PC-3 (cell line): ENCODE measurements around the gene FAM187B. TPM values are rescaled to one million over a fixed set of nuclear protein-coding genes. Genes with fewer than 3 reads are reported as not detected.

Source experiments
- ATAC-seq: fragments of 200-7000 bp; cut with Tn5 transposase; 2 replicates; pipeline ENCODE4 v1.9.1; 2020; ENCODE audit warnings: mild to moderate bottlenecking, moderate library complexity
- BruUV-seq: library from RNA; stranded (reverse); fragments of 400-500 nt; replicated peaks from 2 replicates; lab custom pipeline; 2021; lab: Mats Ljungman, UMichigan
- CTCF ChIA-PET: fragments of 300-600 bp; sonication (Branson Sonifier 250); formaldehyde crosslinking; loops from one replicate; lab custom pipeline; 2022; ENCODE audit warnings: antibody characterized with exemption; lab: Charles Lee
- POLR2A ChIA-PET: fragments of 300-600 bp; sonication (Branson Sonifier 250); formaldehyde crosslinking; loops from one replicate; lab custom pipeline; 2022; ENCODE audit warnings: antibody characterized with exemption; ENCODE audit not compliant: unreplicated experiment; lab: Charles Lee
- DNase-seq: peaks from one replicate; pipeline ENCODE4 v3.0.0-alpha.2; 2015
- H2AFZ ChIP-seq: fragments of 300-600 bp; sonication (generic); 2 replicates; pipeline ENCODE4 v1.6.0; 2016; ENCODE audit warnings: antibody characterized with exemption, low read length
- H3F3A ChIP-seq: fragments of 300-600 bp; sonication (generic); one replicate; pipeline ENCODE4 v1.6.0; 2017; ENCODE audit warnings: antibody characterized with exemption, low read length, control low read depth, mild to moderate bottlenecking; ENCODE audit not compliant: unreplicated experiment
- H3K27ac ChIP-seq: fragments of 300-600 bp; sonication (generic); 2 replicates; pipeline ENCODE4 v1.5.1; 2016; ENCODE audit warnings: mild to moderate bottlenecking, low read length
- H3K27me3 ChIP-seq: fragments of 300-600 bp; sonication (generic); 2 replicates; pipeline ENCODE4 v1.6.1; 2016; ENCODE audit warnings: low read length, mixed read lengths
- H3K36me3 ChIP-seq: fragments of 300-600 bp; sonication (generic); 2 replicates; pipeline ENCODE4 v1.6.1; 2016; ENCODE audit warnings: low read depth, mixed run types, low read length, mixed read lengths
- H3K4me1 ChIP-seq: fragments of 300-600 bp; sonication (generic); 2 replicates; pipeline ENCODE4 v1.5.1; 2016; ENCODE audit warnings: low read length; ENCODE audit not compliant: insufficient read depth
- H3K4me2 ChIP-seq: fragments of 300-600 bp; sonication (generic); 2 replicates; pipeline ENCODE4 v1.6.0; 2016; ENCODE audit warnings: low read length
- H3K4me3 ChIP-seq: fragments of 300-600 bp; sonication (generic); 2 replicates; pipeline ENCODE4 v1.5.1; 2016; ENCODE audit warnings: mild to moderate bottlenecking, low read length, mixed read lengths
- H3K79me2 ChIP-seq: fragments of 300-600 bp; sonication (generic); 2 replicates; pipeline ENCODE4 v1.6.1; 2017; ENCODE audit warnings: low read length, mixed read lengths
- H3K9ac ChIP-seq: fragments of 300-600 bp; sonication (generic); 2 replicates; pipeline ENCODE4 v1.6.0; 2016; ENCODE audit warnings: mild to moderate bottlenecking, low read length
- H3K9me2 ChIP-seq: fragments of 300-600 bp; sonication (generic); replicated peaks from 2 replicates; pipeline ENCODE4 v1.6.1; 2016; ENCODE audit warnings: mixed run types, low read length, mixed read lengths
- H3K9me3 ChIP-seq: fragments of 300-600 bp; sonication (generic); 2 replicates; pipeline ENCODE4 v1.6.1; 2016; ENCODE audit warnings: low read length, mixed read lengths
- H4K20me1 ChIP-seq: fragments of 300-600 bp; sonication (generic); 2 replicates; pipeline ENCODE4 v1.6.1; 2016; ENCODE audit warnings: low read length, mixed read lengths
- CTCF ChIP-seq: fragments of 300-600 bp; sonication (generic); conservative IDR thresholded peaks from 2 replicates; pipeline ENCODE4 v1.5.1; 2017; ENCODE audit warnings: antibody characterized with exemption, low read depth, mild to moderate bottlenecking, low read length
- EZH2 ChIP-seq: fragments of 300-600 bp; sonication (generic); IDR thresholded peaks from one replicate; pipeline ENCODE4 v1.6.1; 2017; ENCODE audit warnings: antibody characterized with exemption, mild to moderate bottlenecking, low read length; ENCODE audit not compliant: unreplicated experiment
- EZH2phosphoT487 ChIP-seq: fragments of 300-600 bp; sonication (generic); IDR thresholded peaks from 2 replicates; pipeline ENCODE4 v1.6.1; 2018; ENCODE audit warnings: mild to moderate bottlenecking, antibody characterized with exemption, low read length, borderline replicate concordance
- intact Hi-C: fragments of 100-400 bp; cut with micrococcal nuclease; formaldehyde crosslinking; loops from 2 replicates; pipeline ENCODE4 v1.9.0; 2023
- total RNA-seq: library from RNA; depleted of rRNA; stranded (reverse); fragments of >200 nt; gene quantifications from 2 replicates; pipeline ENCODE4 v1.2.3, GENCODE V29; 2014

FAM187B gene
- total RNA-seq, 1 experiment from 2014 or later = not detected

- no peak for TF ChIP-seq CTCF
- TF ChIP-seq EZH2 = no peak
- TF ChIP-seq EZH2phosphoT487 = no peak
- ChIA-PET CTCF (no interaction called here), POLR2A (no interaction called here)
- Histone ChIP-seq H3K9me2 (no peaks in the 10 kb centered on the region), H2AFZ (no peak overlapping the region), H3K27ac (no peak overlapping the region), H3K4me2 (no peak overlapping the region), H3K4me3 (no peak overlapping the region), H4K20me1 (no peaks in the 10 kb centered on the region), H3K36me3 (no peaks in the 10 kb centered on the region; the same call in 1 of the 2 replicates), H3K79me2 (peaks cover 17% of the 10 kb centered on the region; the same call in 1 of the 2 replicates), H3K27me3 (no peaks in the 10 kb centered on the region), H3K9me3 (no peaks in the 10 kb centered on the region), H3K4me1 (peaks cover 13% of the 10 kb centered on the region), H3F3A (no peaks in the 10 kb centered on the region), H3K9ac (no peak overlapping the region)
- ATAC-seq (no peak), DNase-seq (no peak)
- no TSS peak for BruUV-seq
- intact Hi-C loops = no loop called here
Observed at GRCh38 chr19:35271546-35271945, 43.0 kb upstream of the FAM187B start.

- Histone ChIP-seq H3K36me3 (no peaks in the 10 kb centered on the region; the same call in 1 of the 2 replicates), H3K79me2 (peaks cover 17% of the 10 kb centered on the region; the same call in 1 of the 2 replicates), H2AFZ (no peak overlapping the region), H3K9me2 (no peaks in the 10 kb centered on the region), H3K27me3 (no peaks in the 10 kb centered on the region), H3K27ac (no peak overlapping the region), H3K4me3 (peak overlapping the region; percentile 66), H4K20me1 (no peaks in the 10 kb centered on the region), H3K4me1 (peaks cover 19% of the 10 kb centered on the region), H3K9ac (no peak overlapping the region), H3K4me2 (peak overlapping the region; percentile 82), H3K9me3 (no peaks in the 10 kb centered on the region), H3F3A (no peaks in the 10 kb centered on the region)
- CTCF ChIA-PET = no interaction called here
- no peak for DNase-seq
- TSS peak; percentile 30 for BruUV-seq
- TF ChIP-seq EZH2phosphoT487 = no peak
- TF ChIP-seq CTCF = no peak
- no peak for TF ChIP-seq EZH2
- intact Hi-C loops = no loop called here
- no peak for ATAC-seq
- POLR2A ChIA-PET = no interaction called here
Observed at GRCh38 chr19:35270381-35270811, 41.9 kb upstream of the FAM187B start.

- CTCF ChIA-PET = no interaction called here
- peak overlapping the region; percentile 49; the same call in 1 of the 2 replicates for H3K9ac ChIP-seq
- H4K20me1 ChIP-seq = no peaks in the 10 kb centered on the region
- peak; percentile 76 for DNase-seq
- no peaks in the 10 kb centered on the region; the same call in 1 of the 2 replicates for H3K36me3 ChIP-seq
- no peaks in the 10 kb centered on the region for H3K9me2 ChIP-seq
- no peak overlapping the region for H2AFZ ChIP-seq
- H3K4me3 ChIP-seq = peak overlapping the region; percentile 67
- no peak overlapping the region for H3K27ac ChIP-seq
- no peaks in the 10 kb centered on the region for H3F3A ChIP-seq
- H3K79me2 ChIP-seq = peaks cover 17% of the 10 kb centered on the region; the same call in 1 of the 2 replicates
- H3K9me3 ChIP-seq = no peaks in the 10 kb centered on the region
- H3K4me1 ChIP-seq = peaks cover 20% of the 10 kb centered on the region
- intact Hi-C loops = loop anchor here (5.0 kb wide), 1 partner anchor 238 kb away; no protein-coding TSS in a partner anchor
- peak overlapping the region; percentile 82 for H3K4me2 ChIP-seq
- BruUV-seq = no TSS peak
- POLR2A ChIA-PET = no interaction called here
- peak; percentile 75 for ATAC-seq
- no peaks in the 10 kb centered on the region for H3K27me3 ChIP-seq
- TF ChIP-seq EZH2 (no peak), CTCF (peak; percentile 43)
Observed at GRCh38 chr19:35269438-35270117, 41.0 kb upstream of the FAM187B start.
